HG03135 (cell line): ENCODE data around the gene RNF182.
"Not testable (repeated sequence)": the region's sequence is repeated elsewhere in the genome, so short reads cannot be mapped to it uniquely, and the experiment has no call there.

Experiments
- ATAC-seq: cut with Tn5 transposase; IDR thresholded peaks from one replicate; pipeline ENCODE4 v1.9.1; 2021; ENCODE audit warnings: mild to moderate bottlenecking, moderate library complexity; ENCODE audit not compliant: unreplicated experiment

RNF182 gene

DNA sequence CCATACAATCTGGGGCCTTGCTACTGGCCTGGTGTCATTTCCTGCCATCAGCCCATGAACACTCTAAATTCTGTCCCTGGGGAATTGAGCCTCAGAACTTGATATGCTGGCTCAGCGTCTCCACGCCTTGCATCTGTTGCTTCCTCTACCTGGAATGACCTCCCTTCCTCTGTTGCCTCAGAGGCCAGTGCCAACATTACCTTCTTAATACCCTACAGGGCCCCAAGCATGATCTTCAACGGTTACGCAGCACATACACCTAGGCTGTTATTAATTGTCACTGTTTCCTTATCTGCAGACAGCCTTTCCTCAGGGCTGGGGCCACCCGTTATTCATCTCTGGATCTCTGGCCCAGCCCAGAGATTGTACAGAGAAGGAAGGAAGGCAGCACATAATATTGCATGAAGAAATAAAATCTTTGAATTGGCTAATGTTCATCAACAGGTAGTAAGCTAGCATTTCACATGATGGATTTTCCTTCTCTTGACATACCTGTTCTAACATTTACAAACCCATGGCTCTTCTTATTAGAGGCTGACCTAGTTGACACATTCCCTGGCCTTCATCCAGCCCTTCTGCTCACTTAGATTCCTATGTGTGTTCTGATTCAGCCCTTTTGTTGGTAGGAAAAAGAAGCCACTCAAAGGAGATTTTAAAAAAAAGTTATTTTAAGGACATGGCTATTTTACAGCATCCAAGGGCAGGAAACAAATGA lies 8.4 kb upstream of the RNF182 start:
- no peak for ATAC-seq

DNA sequence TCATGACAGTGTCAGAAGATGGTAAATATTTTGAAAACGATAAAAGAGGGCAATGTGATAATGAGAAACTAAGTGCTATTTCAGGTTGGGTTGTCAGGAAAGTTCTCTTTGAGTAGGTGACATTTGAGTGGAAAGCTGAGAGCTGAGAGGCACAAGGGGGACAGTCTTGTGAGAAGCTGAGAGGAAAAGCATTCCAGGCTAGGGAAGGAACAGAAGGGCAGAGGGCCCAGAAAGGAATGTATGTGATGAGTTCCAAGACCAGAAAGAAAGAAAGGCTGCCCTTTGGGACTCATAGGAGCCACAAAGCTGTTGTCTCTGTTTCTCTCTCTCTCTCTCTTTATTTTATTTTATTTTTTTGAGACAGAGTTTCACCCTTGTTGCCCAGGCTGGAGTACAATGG lies 7.6 kb upstream of the RNF182 start:
- no peak for ATAC-seq

DNA sequence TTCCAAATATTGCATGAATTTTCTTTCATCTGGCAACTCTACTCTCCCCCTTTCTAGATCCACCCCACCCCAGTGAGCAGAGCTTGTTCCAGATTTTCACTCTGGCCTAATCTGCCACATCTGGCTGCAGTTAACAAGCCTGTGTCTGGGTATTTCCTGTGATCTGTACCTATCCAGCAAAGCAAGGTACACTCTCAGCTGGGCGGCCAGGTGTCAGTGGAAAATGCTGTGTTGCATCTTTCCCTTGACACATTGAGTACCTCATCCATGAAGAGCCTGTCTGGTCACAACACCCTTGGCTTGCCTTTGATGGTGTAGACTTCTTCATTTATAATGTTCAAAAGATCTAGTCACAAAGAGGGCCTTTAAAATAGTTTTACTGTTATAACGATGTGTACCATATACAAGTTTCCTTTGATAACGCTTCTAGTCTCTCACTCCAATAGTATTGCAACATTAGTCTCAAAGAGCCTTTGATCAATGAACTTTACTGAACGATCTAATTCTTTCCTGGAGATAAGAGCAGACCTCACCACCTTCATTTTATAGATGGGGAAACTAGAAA lies 6.0 kb upstream of the RNF182 start:
- no peak for ATAC-seq

DNA sequence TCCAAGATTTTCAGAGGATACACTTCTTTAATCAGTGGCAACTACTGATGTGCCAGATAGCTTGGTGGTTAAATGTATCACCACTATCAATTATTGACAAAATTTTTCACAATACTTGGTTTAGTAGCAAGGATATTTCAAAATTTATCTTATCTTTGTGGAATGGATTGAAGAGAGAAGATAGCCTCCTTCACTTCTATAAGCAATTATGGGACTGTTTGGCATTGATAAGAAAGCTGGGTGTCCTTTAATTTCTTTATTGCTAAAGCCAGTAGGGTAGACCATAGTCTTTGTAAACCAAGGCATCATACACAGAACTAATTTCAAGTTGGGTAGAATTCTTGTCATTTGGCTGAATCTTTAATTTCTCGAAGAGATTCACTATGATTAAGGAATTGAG lies 4.9 kb upstream of the RNF182 start:
- no peak for ATAC-seq

DNA sequence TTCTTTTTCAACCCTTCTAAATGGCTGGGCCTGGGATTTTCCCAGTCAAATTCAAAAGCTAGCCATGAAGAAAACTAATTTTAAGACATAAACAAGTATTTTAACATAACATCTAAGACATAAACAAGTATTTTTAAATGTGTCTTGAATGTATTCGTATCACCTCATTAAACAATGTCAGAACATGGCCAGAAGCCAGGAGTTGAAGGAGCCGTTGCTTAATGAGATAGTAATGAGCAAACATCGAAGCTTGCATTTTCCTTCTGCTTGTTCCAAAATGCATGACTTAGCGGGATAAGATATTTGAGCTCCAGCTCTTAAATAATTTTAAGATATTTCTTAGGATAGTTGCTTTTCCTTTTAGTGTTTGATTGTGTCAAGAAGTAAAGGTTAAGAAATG lies 4.2 kb upstream of the RNF182 start:
- no peak for ATAC-seq

DNA sequence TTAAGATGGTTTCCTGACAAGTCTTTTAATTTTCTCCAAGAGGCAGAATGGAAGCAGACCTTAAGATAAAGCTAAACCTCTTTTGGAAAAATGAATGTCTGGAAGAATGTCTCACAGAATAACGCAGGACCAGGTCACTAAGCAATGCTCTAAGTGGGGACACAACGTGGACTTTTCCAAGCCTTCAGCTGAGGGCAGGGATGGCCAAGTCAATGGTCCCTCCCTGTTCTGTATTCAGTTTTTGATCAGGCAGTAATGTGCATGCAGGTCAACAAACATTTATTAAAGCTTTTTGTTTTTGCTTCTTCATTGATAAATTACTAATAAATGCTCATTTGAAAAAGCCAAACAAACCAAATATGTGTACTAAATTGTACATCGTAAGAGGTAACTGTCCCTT lies 2.0 kb upstream of the RNF182 start:
- ATAC-seq: no peak

DNA sequence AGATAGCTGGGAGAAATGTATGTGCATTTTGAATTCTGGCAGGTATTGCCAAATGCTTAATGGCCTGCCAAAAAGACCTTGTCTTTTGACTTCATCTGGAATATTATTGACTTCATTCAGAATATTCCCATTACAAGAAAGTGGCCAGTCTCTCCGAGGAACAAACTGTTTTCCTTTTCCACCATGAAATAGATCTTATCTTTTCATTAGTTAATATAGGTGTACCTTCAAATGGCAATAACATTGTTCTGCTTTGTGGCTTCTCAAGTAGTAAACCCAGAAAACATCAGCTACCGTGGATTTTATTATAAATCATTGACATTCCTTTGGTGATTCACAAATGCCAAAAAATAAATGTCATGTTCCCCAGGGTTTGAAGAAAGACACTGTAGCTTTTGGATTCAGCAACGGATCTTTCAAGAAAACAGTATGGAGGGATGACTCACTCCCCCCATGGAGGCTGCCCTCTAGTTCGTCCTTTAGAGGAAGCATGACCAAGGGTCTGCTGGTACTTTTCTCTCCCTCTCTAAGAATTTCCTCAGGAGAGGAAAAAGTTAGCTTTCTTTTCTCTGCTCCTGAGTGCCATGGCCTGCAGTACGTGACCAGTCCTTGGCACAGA lies 1.1 kb upstream of the RNF182 start:
- ATAC-seq: no peak

DNA sequence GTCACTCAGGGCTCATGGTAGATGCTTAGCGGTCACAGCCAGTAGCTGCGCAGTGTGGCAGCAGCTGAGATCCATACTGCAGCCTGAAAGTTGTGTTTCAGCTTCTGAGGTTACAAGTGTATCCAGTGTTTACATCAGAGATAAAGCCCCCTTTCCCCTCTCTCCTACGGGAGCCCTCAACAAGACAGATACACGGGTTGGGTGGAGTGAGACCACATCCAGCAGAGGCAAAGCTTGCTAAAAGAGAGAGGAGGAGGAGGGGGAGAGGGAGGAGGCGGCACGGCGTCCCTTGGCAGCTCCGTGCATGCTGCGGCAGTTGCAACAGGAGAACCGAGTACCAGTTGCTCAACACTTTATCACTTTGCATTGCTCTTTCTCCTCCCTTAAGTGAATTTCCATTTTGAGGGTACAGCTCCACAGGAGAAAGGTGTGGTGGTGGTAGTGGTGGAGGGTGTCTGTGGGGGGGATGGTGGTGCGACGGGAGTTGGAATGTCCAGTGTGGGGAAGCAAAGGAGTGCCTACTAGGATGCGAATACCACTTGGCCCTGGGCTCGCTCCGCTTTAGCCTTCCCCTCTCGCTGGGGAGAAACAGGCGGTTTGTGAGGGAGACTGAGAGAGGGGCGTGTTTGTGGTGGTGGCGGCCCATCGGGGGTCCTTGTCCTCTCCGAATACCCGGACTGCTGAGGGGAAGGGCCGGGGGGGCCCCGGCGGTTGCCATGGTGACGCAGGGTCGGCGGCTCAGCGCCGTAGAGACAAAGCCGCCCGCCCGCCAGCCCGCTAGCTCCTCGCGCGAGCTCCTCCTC lies 405 bp upstream of the RNF182 start:
- no peak for ATAC-seq

DNA sequence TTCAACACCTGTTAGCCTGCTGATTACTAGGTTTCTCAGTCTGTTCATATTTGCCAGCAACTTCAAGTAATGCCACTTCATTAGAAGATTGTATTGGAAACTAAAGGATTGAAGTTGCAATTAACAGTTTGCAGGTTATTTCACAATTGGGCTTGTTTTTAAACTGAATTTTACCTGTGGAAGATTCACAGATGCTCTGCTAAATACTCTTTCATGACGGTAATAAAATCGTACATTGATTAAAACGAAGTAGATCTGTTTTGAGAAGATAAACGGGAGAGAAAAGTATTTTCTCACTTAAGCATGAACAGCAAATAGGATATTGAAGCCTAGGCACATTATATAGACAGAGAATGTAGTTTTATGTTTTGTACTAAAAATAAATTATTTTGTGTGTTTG lies 1.6 kb downstream of the RNF182 start:
- ATAC-seq: no peak

DNA sequence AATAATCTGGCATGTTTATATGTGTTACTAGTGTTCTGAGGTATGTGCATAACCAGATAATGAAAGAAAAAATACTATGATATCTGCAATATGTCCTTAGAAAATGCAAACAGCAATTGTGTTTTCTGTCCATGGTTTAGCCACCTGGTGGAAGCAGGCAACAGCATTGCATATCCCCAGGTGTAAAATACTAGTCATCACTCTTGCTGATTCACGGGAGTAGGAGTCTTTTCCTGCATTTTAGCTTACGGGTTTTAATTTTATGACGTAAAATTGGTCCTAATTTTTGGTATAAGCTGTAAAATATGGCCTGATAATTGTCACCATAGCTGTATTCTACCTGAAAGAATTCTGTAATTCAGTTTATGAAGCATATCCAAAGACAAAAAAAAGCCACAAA lies 2.5 kb downstream of the RNF182 start:
- ATAC-seq: no peak

DNA sequence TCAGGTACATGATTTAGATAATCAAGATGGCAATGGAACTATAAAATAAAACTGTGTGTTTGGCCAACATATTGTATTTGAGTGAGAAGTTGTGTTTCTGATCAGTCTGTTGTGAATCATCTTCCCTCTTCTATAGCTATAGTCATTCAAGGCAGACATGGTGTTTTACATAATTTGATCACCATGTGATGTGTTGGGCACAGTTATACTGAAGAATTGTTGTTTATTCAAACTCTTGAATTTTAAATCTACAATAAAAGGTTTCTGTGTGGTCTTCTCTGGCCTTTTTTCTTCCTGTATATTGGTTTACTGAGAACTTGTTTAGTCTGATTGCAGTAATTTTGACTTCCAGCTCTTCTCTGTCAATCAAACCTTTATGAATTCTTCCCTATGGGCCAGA lies 4.4 kb downstream of the RNF182 start:
- no peak for ATAC-seq

DNA sequence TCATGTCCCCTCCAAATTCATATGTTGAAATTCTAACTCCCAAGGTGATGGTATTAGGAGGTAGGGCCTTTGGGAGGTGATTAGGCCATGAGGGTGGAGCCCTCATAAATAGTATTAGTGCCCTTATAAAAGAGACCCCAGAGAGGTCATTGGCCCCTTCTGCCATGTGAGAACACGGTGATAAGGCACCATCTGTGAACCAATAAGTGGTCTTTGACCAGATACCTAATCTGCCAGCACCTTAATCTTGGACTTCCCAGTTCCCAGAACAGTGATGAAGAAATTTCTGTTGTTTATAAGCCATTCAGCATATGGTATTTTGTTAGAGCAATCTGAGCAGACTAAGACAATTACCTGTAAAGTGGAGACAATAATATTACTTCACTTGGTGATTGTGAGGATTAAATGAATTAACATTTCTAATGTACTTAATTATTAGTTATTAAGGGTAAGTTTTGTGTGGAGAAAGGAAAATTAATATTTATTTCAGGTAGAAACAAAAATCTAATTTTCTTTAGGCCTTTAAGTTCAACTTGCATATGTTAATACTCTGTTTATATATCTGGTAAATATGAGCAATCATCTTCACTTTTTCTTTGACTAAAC lies 7.1 kb downstream of the RNF182 start:
- ATAC-seq: no peak

DNA sequence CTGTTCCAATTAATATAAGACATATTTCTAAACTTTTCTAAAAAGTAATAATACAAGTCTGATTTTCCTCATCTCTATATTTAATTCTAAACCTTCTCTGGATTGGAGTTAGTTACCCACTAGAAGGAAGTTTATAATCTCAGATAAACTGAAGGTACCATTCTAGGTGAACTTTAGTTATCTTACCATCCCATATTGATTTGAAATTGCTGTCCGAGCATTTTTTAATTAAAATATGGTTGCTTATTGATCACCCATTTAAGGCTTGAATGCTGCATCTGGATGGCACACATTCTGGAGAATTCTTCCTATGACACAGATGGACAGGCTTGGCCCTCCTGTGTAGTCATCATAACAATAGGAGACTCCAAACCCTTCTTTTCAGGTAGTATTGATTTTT lies 8.0 kb downstream of the RNF182 start:
- no peak for ATAC-seq

DNA sequence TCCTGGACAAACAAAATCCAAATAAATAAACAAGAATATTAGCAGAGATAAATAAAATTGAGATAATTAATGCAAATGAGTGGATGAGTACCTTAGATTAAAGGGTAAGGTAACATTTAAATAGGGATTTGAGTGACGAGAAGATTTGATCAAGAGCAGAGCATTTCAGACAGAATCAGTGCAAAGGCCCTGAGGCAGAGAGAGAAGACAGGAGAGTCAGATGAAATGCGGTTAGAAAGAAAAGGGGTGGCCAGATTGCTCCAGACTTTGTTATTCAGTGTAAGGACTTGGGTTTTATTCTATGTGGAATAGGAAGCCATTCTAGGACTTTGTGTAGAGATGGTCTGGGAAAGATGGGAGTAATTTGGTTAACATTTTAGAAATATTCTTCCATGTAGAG lies 10.0 kb downstream of the RNF182 start:
- no peak for ATAC-seq

DNA sequence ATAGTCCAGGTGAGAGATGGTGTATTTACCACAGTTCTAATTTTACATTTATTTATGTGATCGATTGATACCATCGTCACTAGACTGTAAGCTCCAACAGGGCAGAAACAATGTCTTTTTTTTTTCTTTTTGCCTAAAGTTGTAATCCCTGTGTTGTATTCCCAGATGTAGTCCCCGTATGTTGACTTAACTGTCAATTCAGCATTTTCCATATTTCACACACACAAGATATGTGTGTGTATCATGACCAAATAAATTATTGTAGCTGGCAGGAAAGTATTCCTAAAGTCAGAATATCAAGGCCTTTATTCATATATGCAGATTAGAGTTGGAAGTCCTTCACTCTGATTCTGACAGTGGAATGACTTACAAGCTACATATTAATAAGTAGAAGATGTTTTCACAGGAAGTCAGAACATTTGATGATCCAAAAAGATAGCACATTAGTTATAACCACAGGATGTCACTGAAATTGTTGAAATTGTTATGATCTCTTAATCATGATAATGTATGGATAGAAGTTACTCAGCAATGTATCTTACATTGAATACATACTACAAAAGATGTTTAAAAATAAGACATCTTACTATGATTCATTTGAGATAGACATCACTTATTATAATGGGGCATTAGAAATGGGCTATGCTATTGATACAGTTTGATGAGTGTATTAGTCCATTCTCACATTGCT lies 10.6 kb downstream of the RNF182 start:
- no peak for ATAC-seq

DNA sequence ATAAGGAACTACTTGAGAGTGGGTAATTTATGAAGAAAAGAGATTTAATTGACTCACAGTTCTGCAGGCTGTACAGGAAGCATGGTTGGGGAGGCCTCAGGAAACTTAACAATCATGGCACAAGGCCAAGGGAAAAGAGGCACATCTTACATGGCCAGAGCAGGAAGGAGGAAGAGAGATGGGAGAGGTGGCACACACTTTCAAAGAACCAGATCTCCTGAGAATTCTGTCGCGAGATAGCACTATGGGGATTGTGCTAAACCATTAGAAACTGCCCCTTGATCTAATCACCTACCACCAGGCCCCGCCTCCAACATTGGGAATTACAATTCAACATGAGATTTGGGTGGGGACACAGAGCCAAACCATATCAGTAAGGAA lies 11.1 kb downstream of the RNF182 start:
- not testable (repeated sequence) for ATAC-seq

DNA sequence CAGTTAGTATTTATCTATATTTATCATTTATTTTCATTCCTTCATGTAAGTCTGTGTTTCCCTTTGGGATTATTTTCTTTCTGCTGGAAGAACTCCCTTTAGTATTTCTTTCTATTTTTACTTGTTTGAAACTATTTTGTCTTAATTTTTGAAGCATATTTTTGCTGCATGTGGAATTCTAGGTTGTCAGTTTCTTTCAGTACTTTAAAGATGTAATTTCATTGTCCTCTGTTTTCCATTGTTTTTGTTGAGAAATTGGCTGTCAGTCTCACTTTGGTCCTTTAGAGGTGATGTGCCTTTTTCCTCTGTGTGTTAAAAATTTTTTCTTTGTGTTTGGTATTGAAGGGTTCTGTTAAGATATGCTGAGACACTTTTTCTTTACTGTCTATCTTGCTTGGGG lies 17.1 kb downstream of the RNF182 start:
- no peak for ATAC-seq

DNA sequence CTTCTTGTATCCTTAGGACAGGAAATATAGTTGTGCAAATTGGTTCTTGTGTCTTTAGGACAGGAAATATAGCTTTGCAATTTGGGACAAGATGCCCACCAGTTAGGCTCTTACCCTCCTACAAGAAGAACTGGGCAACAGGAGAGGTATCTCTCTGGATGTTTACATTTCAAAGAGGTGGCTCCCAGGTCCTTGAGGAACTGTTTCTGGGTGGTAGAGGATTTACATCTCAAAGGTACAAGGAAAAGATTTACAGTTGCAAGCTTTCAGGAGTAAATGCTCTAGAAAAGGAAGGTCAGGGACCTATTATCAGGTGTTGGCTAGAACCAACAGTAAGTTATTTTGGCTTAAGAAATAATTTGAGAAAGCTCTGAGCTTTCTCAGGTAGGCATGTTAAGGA lies 19.2 kb downstream of the RNF182 start:
- no peak for ATAC-seq

DNA sequence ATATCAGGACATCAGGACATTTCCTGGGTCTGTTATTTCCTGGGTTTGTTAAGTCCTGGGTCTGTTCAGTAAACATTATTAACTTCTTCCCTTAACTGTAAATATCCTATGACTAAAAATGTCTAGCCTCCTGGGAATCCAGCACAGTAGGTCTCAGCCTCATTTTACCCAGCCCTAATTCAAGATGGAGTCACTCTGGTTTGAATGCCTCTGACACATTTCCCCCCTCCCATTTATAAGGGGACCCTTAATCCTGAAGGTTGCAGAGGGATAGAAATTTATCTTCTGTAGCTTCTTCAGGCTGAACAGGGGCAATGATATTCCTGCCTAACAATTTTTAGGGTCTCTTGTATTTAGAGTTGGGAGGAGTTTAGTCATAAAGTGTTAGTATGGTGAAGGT lies 21.8 kb downstream of the RNF182 start:
- ATAC-seq: no peak

DNA sequence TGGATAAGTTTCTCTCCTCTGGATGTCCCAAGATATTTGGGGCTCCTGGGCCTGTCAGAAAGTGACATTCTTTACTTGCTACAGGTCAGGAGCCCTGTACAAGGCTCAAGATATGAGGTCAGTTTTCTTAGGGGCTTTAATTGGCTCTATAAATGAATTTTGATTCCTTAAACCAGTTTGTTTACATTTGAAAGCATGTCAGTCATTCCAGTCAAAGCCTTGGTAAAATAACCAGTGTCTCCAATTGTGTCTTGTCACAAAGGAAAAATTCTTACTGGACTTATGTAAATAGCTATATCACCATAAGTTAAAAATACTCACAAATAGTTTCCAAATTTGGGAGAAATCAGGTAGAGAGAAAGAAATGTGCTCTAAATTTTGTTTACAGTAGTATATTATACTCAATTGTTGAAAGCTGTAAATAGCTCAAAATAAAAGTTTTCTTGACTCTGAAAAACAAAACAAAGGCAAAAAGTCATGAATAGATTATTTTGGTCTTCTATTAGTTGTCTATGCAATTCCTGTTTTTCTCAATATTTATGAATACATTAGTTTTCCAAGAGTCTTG lies 22.9 kb downstream of the RNF182 start:
- no peak for ATAC-seq

DNA sequence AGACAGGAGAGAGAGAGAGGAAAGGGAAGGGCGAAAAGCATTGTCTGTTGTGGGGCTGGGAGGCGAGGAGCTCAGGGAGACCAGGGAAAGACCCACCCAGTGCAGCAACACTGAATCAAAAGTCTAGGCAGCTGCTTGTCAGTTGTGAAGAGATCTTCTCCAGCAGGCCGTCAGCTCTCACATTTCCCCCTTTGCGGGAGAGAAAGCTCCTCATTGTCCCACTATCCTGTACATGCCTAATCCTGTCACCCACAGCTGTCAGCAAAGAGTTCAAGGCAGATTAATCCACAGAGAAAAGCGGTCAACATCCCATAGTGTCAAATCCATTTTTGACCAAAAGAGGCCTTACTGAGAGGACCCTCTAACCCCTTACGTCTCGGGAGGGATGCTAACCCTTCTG lies 27.3 kb downstream of the RNF182 start:
- ATAC-seq: no peak
